Adipocyte (in vitro differentiated cells): ENCODE measurements around the gene BARX2.

Source experiments
- DNase-seq: peaks from one replicate; pipeline ENCODE4 v3.0.0-alpha.2; 2015; ENCODE audit warnings: low read depth
- H3K27me3 ChIP-seq: replicated peaks from 2 replicates; pipeline ENCODE4 v1.7.0; 2013; ENCODE audit warnings: mild to moderate bottlenecking, low read length, moderate library complexity; ENCODE audit not compliant: control insufficient read depth, insufficient read depth
- H3K36me3 ChIP-seq: 2 replicates; pipeline ENCODE4 v1.7.0; 2013; ENCODE audit warnings: low read length, mild to moderate bottlenecking, moderate library complexity; ENCODE audit not compliant: control insufficient read depth, insufficient read depth, severe bottlenecking
- H3K4me1 ChIP-seq: 2 replicates; pipeline ENCODE4 v1.7.0; 2013; ENCODE audit warnings: mild to moderate bottlenecking, low read length, moderate library complexity; ENCODE audit not compliant: control insufficient read depth, insufficient read depth
- H3K4me3 ChIP-seq: 2 replicates; pipeline ENCODE4 v1.7.0; 2013; ENCODE audit warnings: mild to moderate bottlenecking, low read length, moderate library complexity
- H3K9ac ChIP-seq: 2 replicates; pipeline ENCODE4 v1.7.0; 2013; ENCODE audit warnings: mild to moderate bottlenecking, low read length, moderate library complexity
- H3K9me3 ChIP-seq: 2 replicates; pipeline ENCODE4 v1.7.0; 2013; ENCODE audit warnings: mild to moderate bottlenecking, low read length, moderate library complexity; ENCODE audit not compliant: control insufficient read depth

The BARX2 gene

GRCh38 chr11:129445226-129445625 lies 69.6 kb downstream of the BARX2 start:
- no peak overlapping the region for H3K4me3 ChIP-seq
- no peaks in the 10 kb centered on the region for H3K36me3 ChIP-seq
- DNase-seq, result no peak
- peaks cover 13% of the 10 kb centered on the region for H3K9me3 ChIP-seq
- H3K9ac ChIP-seq, result no peak overlapping the region
- no peaks in the 10 kb centered on the region for H3K27me3 ChIP-seq
- H3K4me1 ChIP-seq, result no peaks in the 10 kb centered on the region

- Histone ChIP-seq H3K9me3 (peaks cover 13% of the 10 kb centered on the region), H3K9ac (no peak overlapping the region), H3K4me3 (no peak overlapping the region), H3K36me3 (no peaks in the 10 kb centered on the region), H3K27me3 (no peaks in the 10 kb centered on the region), H3K4me1 (no peaks in the 10 kb centered on the region)
- DNase-seq, result no peak
Observed at GRCh38 chr11:129446572-129446971, 70.9 kb downstream of the BARX2 start.

- Histone ChIP-seq H3K4me3 (no peak overlapping the region), H3K4me1 (no peaks in the 10 kb centered on the region), H3K36me3 (no peaks in the 10 kb centered on the region), H3K27me3 (no peaks in the 10 kb centered on the region), H3K9me3 (peaks cover 13% of the 10 kb centered on the region), H3K9ac (no peak overlapping the region)
- no peak for DNase-seq
Observed at GRCh38 chr11:129447654-129448239, 72.1 kb downstream of the BARX2 start.

DNA sequence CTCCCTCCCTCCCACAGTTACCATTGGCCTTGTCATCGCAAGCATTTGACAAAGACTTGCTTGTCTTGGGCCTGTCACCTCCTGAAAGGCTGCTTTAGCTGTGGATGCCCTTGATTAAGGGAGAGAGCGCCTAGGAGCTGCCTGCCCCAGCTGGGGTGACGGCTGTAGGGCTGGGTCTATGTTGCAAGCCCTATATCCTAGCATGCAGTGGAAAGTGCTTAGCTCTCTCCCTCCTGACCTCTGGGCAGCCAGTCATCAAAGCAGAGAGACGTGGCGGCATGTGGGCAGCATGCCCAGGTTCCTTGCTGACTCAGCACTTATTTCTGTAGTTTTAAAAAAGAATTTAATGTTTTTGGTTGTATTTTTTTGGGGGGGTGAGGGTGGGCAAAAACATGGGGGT lies 75.9 kb downstream of the BARX2 start:
- Histone ChIP-seq H3K27me3 (peaks cover 5% of the 10 kb centered on the region), H3K4me1 (no peaks in the 10 kb centered on the region), H3K4me3 (no peak overlapping the region), H3K9ac (no peak overlapping the region), H3K36me3 (no peaks in the 10 kb centered on the region), H3K9me3 (peaks cover 13% of the 10 kb centered on the region)
- DNase-seq, result no peak

DNA sequence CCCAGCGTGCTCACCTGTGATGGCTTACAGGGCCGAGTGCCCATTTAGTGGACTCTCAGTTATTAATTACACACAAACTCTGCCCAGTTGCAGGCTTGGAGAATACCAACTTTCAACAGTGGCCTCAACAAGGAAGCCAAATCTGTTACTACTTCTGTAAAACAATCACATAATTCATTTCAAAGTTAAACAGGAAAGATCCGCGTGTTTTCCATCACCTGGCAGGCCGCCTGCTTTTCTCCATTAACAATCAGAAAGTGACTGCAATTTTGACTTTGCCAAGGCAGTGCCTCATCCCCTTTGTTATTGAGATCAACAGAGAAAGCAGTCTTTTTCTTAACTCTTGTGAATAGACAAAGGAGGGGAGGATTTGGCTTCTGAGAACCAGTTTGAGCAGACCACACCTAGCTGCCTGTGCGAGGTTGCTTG lies 77.7 kb downstream of the BARX2 start:
- H3K9me3 ChIP-seq, result peaks cover 7% of the 10 kb centered on the region
- no peaks in the 10 kb centered on the region for H3K4me1 ChIP-seq
- DNase-seq, result no peak
- peaks cover 5% of the 10 kb centered on the region for H3K27me3 ChIP-seq
- no peak overlapping the region for H3K4me3 ChIP-seq
- no peak overlapping the region for H3K9ac ChIP-seq
- H3K36me3 ChIP-seq, result no peaks in the 10 kb centered on the region

GRCh38 chr11:129455101-129455500 lies 79.5 kb downstream of the BARX2 start:
- peaks cover 5% of the 10 kb centered on the region for H3K27me3 ChIP-seq
- no peak overlapping the region for H3K4me3 ChIP-seq
- H3K36me3 ChIP-seq, result no peaks in the 10 kb centered on the region
- H3K4me1 ChIP-seq, result no peaks in the 10 kb centered on the region
- no peak overlapping the region for H3K9ac ChIP-seq
- no peaks in the 10 kb centered on the region for H3K9me3 ChIP-seq
- DNase-seq, result no peak

DNA sequence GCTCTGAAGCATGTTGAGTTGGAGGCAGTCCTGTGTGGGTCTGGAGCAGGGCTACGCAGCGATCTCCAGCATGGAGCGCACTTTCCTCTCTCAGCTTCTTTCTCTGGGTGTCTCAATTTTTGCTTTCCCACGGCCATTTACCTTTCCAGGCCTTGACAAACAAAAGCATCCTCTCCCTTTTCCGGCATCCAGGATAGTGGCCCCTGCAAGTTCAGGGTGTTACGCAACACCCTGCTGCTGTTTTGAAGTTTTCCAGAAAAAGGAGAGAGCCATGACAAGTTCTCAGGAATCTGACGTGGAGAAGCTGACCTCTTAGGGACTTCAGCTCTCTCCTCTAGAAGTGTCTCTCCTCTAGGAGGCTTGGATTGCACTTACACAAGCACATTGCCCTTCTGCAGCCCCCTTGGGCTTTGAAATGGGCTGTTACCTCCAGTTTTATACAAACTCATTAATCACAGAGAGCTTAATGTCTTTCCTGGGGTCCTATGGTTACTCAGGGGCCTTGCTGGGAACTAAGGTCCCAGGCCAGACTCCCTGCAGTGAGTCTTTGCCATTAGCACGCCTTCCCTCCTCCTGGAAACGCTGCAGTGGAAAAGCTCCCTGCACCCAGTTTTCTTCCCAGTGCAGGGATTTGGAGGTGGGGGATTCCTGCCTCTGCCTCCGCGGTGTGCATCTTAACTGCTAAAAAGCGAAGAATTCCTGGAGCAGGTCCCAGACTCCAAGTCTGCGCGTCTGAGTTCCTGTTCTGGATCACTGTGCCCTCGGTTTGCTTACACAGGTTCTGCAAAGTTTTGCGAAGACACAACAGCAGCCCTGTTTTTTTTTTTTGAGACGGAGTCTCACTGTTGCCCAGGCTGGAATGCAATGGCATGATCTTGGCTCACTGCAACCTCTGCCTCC lies 80.4 kb downstream of the BARX2 start:
- no peak for DNase-seq
- H3K27me3 ChIP-seq, result peaks cover 5% of the 10 kb centered on the region
- no peaks in the 10 kb centered on the region for H3K4me1 ChIP-seq

DNA sequence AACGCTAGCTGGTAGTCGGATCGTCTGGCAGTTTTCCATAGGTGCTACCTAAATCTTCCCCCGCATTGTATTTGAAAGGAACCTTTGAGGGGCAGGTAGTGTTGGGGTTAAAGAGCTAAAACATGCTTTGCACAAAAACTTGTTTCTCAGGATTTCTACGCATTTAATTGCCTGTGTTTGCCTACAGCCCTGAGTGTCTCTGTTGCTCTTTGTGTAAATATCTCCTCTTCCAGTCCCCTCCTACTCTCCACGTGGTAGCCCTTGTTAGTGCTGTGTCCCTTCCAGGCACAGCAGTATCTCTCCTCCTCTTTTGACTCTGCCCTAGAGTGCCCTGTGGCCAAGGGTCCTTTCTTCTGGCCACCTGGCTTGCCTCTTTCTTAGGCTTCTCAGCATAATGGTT lies 81.7 kb downstream of the BARX2 start:
- no peak for DNase-seq
- H3K36me3 ChIP-seq, result no peaks in the 10 kb centered on the region
- H3K9ac ChIP-seq, result no peak overlapping the region
- H3K9me3 ChIP-seq, result no peaks in the 10 kb centered on the region
- H3K4me1 ChIP-seq, result no peaks in the 10 kb centered on the region
- peaks cover 5% of the 10 kb centered on the region for H3K27me3 ChIP-seq
- no peak overlapping the region for H3K4me3 ChIP-seq

More for the DNA sequence above, 80.4 kb downstream of the BARX2 start:
- no peaks in the 10 kb centered on the region for H3K9me3 ChIP-seq
- no peaks in the 10 kb centered on the region for H3K36me3 ChIP-seq
- no peak overlapping the region for H3K9ac ChIP-seq
- H3K4me3 ChIP-seq, result no peak overlapping the region

DNA sequence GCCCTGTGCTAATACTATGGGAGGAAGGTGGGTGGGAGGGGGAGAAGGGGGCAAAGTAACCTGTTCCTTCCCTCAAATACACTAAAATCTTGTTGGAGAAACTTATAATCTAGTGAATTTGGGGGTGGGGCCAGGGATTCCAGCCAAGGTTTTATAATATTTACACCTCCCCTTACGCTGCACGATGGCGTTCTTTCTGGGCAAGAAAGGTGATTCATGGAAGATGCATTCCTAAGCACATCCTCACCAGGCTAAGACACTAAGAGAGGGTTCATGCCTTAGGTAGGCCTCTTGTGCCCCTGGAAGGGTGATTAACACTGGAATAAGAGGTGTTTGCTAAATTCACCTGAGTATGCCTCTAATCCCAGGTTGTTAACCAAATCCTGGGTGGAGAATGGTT lies 82.6 kb downstream of the BARX2 start:
- no peak overlapping the region for H3K9ac ChIP-seq
- H3K27me3 ChIP-seq, result peaks cover 5% of the 10 kb centered on the region
- H3K4me3 ChIP-seq, result no peak overlapping the region
- H3K9me3 ChIP-seq, result no peaks in the 10 kb centered on the region
- no peaks in the 10 kb centered on the region for H3K4me1 ChIP-seq
- DNase-seq, result no peak
- H3K36me3 ChIP-seq, result no peaks in the 10 kb centered on the region

DNA sequence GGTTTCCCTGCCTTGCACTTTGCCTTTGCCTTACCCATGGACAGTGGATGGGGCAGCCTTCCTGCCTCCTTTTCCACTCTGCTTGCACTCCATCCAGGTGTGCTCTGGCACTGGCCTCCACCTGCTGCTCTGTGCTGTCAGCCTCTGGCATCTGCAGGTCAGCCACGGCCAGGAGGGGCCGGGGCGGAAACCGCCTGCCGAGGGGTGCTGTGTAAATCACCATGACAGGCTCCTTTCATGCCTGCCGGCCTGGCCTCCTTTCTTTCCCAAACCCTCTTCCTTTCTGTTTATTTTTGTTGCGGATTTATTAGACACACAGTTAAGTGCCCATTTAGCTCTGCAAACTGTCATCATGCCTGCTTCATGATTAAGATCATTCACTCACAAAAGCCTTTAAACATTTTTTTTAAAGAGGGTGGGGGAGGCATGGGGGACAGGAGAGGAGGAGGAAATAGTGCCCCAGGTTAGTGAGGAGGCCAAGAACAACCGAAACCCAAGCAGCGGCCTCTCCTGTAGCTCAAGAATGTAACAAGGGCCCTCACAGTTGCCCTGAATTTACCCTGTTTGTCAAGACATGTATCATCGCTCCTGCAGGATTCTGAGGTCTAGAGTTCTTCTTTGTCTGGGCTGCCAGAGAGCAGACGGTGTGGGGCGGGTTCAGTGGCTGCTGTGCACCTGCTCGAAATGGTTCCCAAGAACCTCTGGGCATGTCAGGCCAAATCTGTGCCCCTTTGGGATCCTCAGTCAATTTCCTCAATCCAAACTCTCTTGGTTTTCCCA lies 83.3 kb downstream of the BARX2 start:
- Histone ChIP-seq H3K9ac (no peak overlapping the region), H3K4me1 (no peaks in the 10 kb centered on the region), H3K4me3 (no peak overlapping the region), H3K36me3 (no peaks in the 10 kb centered on the region), H3K9me3 (no peaks in the 10 kb centered on the region), H3K27me3 (peaks cover 5% of the 10 kb centered on the region)
- no peak for DNase-seq

GRCh38 chr11:129460714-129461113 lies 85.1 kb downstream of the BARX2 start:
- no peak overlapping the region for H3K9ac ChIP-seq
- H3K4me1 ChIP-seq, result no peaks in the 10 kb centered on the region
- no peaks in the 10 kb centered on the region for H3K36me3 ChIP-seq
- H3K4me3 ChIP-seq, result no peak overlapping the region
- DNase-seq, result no peak
- H3K27me3 ChIP-seq, result peaks cover 5% of the 10 kb centered on the region
- no peaks in the 10 kb centered on the region for H3K9me3 ChIP-seq
